Astrocyte (in vitro differentiated cells and primary cell): ENCODE data around the gene STX16. TPM values are rescaled to one million over a fixed set of nuclear protein-coding genes. Genes with fewer than 3 reads are reported as not detected.

ENCODE experiments used
- DNase-seq: peaks from one replicate; pipeline ENCODE4 v3.0.0-alpha.2; 2010; ENCODE audit warnings: low read depth
- FAIRE-seq: peaks from 2 replicates; lab custom pipeline; 2011; peaks lifted over from hg19 to GRCh38; lab: Jason Lieb, UNC
- H2AFZ ChIP-seq: 2 replicates; pipeline ENCODE4 v1.6.0; 2012; ENCODE audit warnings: low read depth, low read length, inconsistent platforms
- H3K27ac ChIP-seq: 2 replicates; pipeline ENCODE4 v1.5.1; 2011; ENCODE audit warnings: low read depth, low read length, inconsistent platforms
- H3K27me3 ChIP-seq: 2 replicates; pipeline ENCODE4 v1.6.0; 2011; ENCODE audit warnings: low read length, inconsistent platforms; ENCODE audit not compliant: insufficient read depth
- H3K36me3 ChIP-seq: 2 replicates; pipeline ENCODE4 v1.5.1; 2011; ENCODE audit warnings: low read length, inconsistent platforms; ENCODE audit not compliant: insufficient read depth
- H3K4me1 ChIP-seq: 2 replicates; pipeline ENCODE4 v1.5.1; 2011; ENCODE audit warnings: low read length, inconsistent platforms; ENCODE audit not compliant: insufficient read depth
- H3K4me2 ChIP-seq: 2 replicates; pipeline ENCODE4 v1.6.0; 2012; ENCODE audit warnings: low read length, inconsistent platforms
- H3K4me3 ChIP-seq: 2 replicates; pipeline ENCODE4 v1.5.1; 2011; ENCODE audit warnings: low read depth, mild to moderate bottlenecking, low read length, inconsistent platforms; ENCODE audit not compliant: insufficient read depth
- H3K79me2 ChIP-seq: 2 replicates; pipeline ENCODE4 v1.6.0; 2012; ENCODE audit warnings: mild to moderate bottlenecking, low read length, inconsistent platforms; ENCODE audit not compliant: insufficient read depth
- H3K9ac ChIP-seq: 2 replicates; pipeline ENCODE4 v1.6.0; 2012; ENCODE audit warnings: mild to moderate bottlenecking, low read length, inconsistent platforms
- H3K9me3 ChIP-seq: 2 replicates; pipeline ENCODE4 v1.5.1; 2012; ENCODE audit warnings: low read depth, mild to moderate bottlenecking, low read length, inconsistent platforms; ENCODE audit not compliant: insufficient read depth
- H4K20me1 ChIP-seq: 2 replicates; pipeline ENCODE4 v1.6.0; 2012; ENCODE audit warnings: low read length, inconsistent platforms; ENCODE audit not compliant: insufficient read depth
- H3K27ac Mint-ChIP-seq: one replicate; pipeline ENCODE4 v1.8.0; 2021; ENCODE audit warnings: mild to moderate bottlenecking, mixed read lengths; ENCODE audit not compliant: unreplicated experiment
- H3K27me3 Mint-ChIP-seq: one replicate; pipeline ENCODE4 v1.8.0; 2021; ENCODE audit warnings: low read depth, mixed read lengths; ENCODE audit not compliant: unreplicated experiment
- H3K36me3 Mint-ChIP-seq: one replicate; pipeline ENCODE4 v1.8.0; 2021; ENCODE audit warnings: low read depth, mixed read lengths; ENCODE audit not compliant: unreplicated experiment
- H3K4me1 Mint-ChIP-seq: one replicate; pipeline ENCODE4 v1.8.0; 2021; ENCODE audit warnings: low read depth, mixed read lengths; ENCODE audit not compliant: unreplicated experiment
- H3K4me3 Mint-ChIP-seq: one replicate; pipeline ENCODE4 v1.8.0; 2021; ENCODE audit warnings: mild to moderate bottlenecking, moderate library complexity, mixed read lengths; ENCODE audit not compliant: unreplicated experiment
- H3K9me3 Mint-ChIP-seq: one replicate; pipeline ENCODE4 v1.8.0; 2021; ENCODE audit warnings: mild to moderate bottlenecking, mixed read lengths; ENCODE audit not compliant: unreplicated experiment
- CTCF ChIP-seq: IDR thresholded peaks from 2 replicates; pipeline ENCODE4 v1.5.1; 2011; ENCODE audit warnings: low read depth, mild to moderate bottlenecking, inconsistent platforms, low read length, moderate library complexity; ENCODE audit not compliant: insufficient read depth
- EZH2 ChIP-seq: IDR thresholded peaks from 2 replicates; pipeline ENCODE4 v1.6.1; 2012; ENCODE audit warnings: mild to moderate bottlenecking, low read length, inconsistent platforms; ENCODE audit not compliant: insufficient read depth
- total RNA-seq: library from RNA; stranded (reverse); gene quantifications from 2 replicates; pipeline ENCODE4 v1.2.1, GENCODE V29; 2021

The STX16 gene
- total RNA-seq, 1 donor from 2014 or later, result 59.3 TPM

- H3K4me3 Mint-ChIP-seq, result no peak overlapping the region
- peaks cover 12% of the 10 kb centered on the region for H3K9me3 ChIP-seq
- peaks cover 12% of the 10 kb centered on the region for H3K4me1 Mint-ChIP-seq
- H3K79me2 ChIP-seq, result no peaks in the 10 kb centered on the region
- FAIRE-seq (no peak), DNase-seq (peak; percentile 89)
- no peaks in the 10 kb centered on the region for H3K27me3 Mint-ChIP-seq
- peak overlapping the region; percentile 51 for H3K9ac ChIP-seq
- H3K36me3 Mint-ChIP-seq, result peaks cover 7% of the 10 kb centered on the region
- no peak for TF ChIP-seq CTCF
- no peak for TF ChIP-seq EZH2
- no peak overlapping the region for H3K27ac Mint-ChIP-seq
- H3K36me3 ChIP-seq, result no peaks in the 10 kb centered on the region
- peaks cover 2% of the 10 kb centered on the region for H3K9me3 Mint-ChIP-seq
- no peak overlapping the region for H2AFZ ChIP-seq
- peak overlapping the region; percentile 63 for H3K4me2 ChIP-seq
- peak overlapping the region; percentile 99 for H3K27ac ChIP-seq
- peaks cover 41% of the 10 kb centered on the region for H3K4me1 ChIP-seq
- peak overlapping the region; percentile 3 for H3K4me3 ChIP-seq
- H3K27me3 ChIP-seq, result no peaks in the 10 kb centered on the region
- H4K20me1 ChIP-seq, result no peaks in the 10 kb centered on the region
Measured at GRCh38 chr20:58622671-58623578, 28.2 kb upstream of the STX16 start.

GRCh38 chr20:58623579-58624473 lies 27.3 kb upstream of the STX16 start:
- H3K36me3 Mint-ChIP-seq, result peaks cover 7% of the 10 kb centered on the region
- TF ChIP-seq CTCF, result no peak
- no peak for TF ChIP-seq EZH2
- no peak overlapping the region for H3K4me3 Mint-ChIP-seq
- H3K4me1 Mint-ChIP-seq, result peaks cover 10% of the 10 kb centered on the region
- Histone ChIP-seq H3K9me3 (peaks cover 12% of the 10 kb centered on the region), H3K27me3 (no peaks in the 10 kb centered on the region), H4K20me1 (no peaks in the 10 kb centered on the region), H3K4me3 (peak overlapping the region; percentile 3), H3K4me2 (peak overlapping the region; percentile 63), H3K79me2 (no peaks in the 10 kb centered on the region), H3K27ac (peak overlapping the region; percentile 99), H3K36me3 (no peaks in the 10 kb centered on the region), H3K4me1 (peaks cover 33% of the 10 kb centered on the region), H3K9ac (peak overlapping the region; percentile 79), H2AFZ (peak overlapping the region; percentile 61)
- DNase-seq (peak; percentile 96), FAIRE-seq (peak; percentile 89)
- no peaks in the 10 kb centered on the region for H3K27me3 Mint-ChIP-seq
- no peaks in the 10 kb centered on the region for H3K9me3 Mint-ChIP-seq
- no peak overlapping the region for H3K27ac Mint-ChIP-seq
